Measurements from ENCODE around the gene TBL1X. TPM values are rescaled to one million over a fixed set of nuclear protein-coding genes. Genes with fewer than 3 reads are reported as not detected.

TBL1X gene
- total and polyA plus RNA-seq, 2 of the 8 experiments (the other 6 are each of a cell fraction or from before 2014, with no cell fraction given), result 13.3 to 25.6 TPM

- no peak for TF ChIP-seq RAD21 (IDR thresholded peaks at IDR 0.05 in 1 of 2, conservative IDR thresholded peaks at IDR 0.05 in 1 of 2; ENCODE audit: low read depth in 2 of 2, low read length in 2 of 2)
- TF ChIP-seq PHF8 (conservative IDR thresholded peaks at IDR 0.05; ENCODE audit: low read depth, low read length), result no peak
- TF ChIP-seq CHD1 (IDR thresholded peaks at IDR 0.05; ENCODE audit: low read depth, low read length), result no peak
- no peak for TF ChIP-seq GABPA (IDR thresholded peaks at IDR 0.05; ENCODE audit: borderline replicate concordance, insufficient read depth, low read length)
- TF ChIP-seq NRF1 (IDR thresholded peaks at IDR 0.05; ENCODE audit: low read depth, low read length), result no peak
- TF ChIP-seq FOSL1 (IDR thresholded peaks at IDR 0.05; ENCODE audit: insufficient read depth, low read depth, low read length), result no peak
- TF ChIP-seq, protein P1, sequence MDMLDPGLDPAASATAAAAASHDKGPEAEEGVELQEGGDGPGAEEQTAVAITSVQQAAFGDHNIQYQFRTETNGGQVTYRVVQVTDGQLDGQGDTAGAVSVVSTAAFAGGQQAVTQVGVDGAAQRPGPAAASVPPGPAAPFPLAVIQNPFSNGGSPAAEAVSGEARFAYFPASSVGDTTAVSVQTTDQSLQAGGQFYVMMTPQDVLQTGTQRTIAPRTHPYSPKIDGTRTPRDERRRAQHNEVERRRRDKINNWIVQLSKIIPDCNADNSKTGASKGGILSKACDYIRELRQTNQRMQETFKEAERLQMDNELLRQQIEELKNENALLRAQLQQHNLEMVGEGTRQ (IDR thresholded peaks at IDR 0.05; ENCODE audit: low read length), result no peak
- TF ChIP-seq GTF2F1 (IDR thresholded peaks at IDR 0.05; ENCODE audit: borderline replicate concordance, low read depth, low read length), result no peak
Measured at GRCh38 chrX:9704876-9705465, 240.1 kb downstream of the TBL1X start (continued).

Measured in H1 (cell line).